ENCODE measurements around the gene MRPL2. TPM values are rescaled to one million over a fixed set of nuclear protein-coding genes. Genes with fewer than 3 reads are reported as not detected.

The MRPL2 gene
- total and polyA plus RNA-seq, 10 donors, result 11.0 to 53.9 (median 38.0) TPM

- intact Hi-C loops (cut with DNase I; ENCODE audit: low total_unique reads), result no loop called here
- WGBS, 5 donors, result 57 to 62% (median 61%) methylated on average over 6 of the region's 6 CpGs
Measured at GRCh38 chr6:43070028-43070632, 10.9 kb upstream of the MRPL2 start.

DNA sequence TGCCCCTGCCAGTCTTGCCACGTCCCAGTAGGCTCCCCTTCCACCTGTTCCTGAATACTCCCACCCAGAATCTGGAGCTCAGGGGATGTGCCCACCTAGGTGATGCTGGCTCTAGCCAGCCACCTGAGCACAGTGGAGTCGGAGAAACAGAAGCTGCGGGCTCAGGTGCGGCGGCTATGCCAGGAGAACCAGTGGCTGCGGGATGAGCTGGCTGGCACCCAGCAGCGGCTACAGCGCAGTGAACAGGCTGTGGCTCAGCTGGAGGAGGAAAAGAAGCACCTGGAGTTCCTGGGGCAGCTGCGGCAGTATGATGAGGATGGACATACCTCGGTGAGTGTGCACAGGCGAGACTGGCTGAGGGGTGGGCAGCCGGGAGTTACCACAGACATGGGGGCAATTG, 3.6 kb upstream of the MRPL2 start:
- DNase-seq, result no peak
- WGBS, 5 donors, result 90 to 95% (median 94%) methylated on average over 11 to 12 of the region's 12 CpGs
- intact Hi-C loops (cut with DNase I; ENCODE audit: low total_unique reads), result no loop called here

More at GRCh38 chr6:43070028-43070632, 10.9 kb upstream of the MRPL2 start:
- Histone ChIP-seq H3K4me3 (no peak overlapping the region), H3K36me3 (peaks cover 0 to 75% (median 30%) of the 10 kb centered on the region in 6 donors), H3K27ac (no peak overlapping the region), H3K4me1 (peaks cover 0 to 12% (median 3%) of the 10 kb centered on the region in 6 donors), H3K9me3 (no peaks in the 10 kb centered on the region), H3K27me3 (replicated peaks in 1 of 7) (peaks cover 0 to under 1% (median 0%) of the 10 kb centered on the region in 7 donors)
- no peak for DNase-seq
- TF ChIP-seq POLR2A (IDR thresholded peaks at IDR 0.05) (no peak), CTCF (IDR thresholded peaks at IDR 0.05 in 8 of 11, conservative IDR thresholded peaks at IDR 0.05 in 3 of 11) (peak in 7 of 11 experiments; percentile 13 to 45 (median 41))

GRCh38 chr6:43061861-43062260, 2.6 kb upstream of the MRPL2 start:
- Histone ChIP-seq H3K9me3 (no peaks in the 10 kb centered on the region), H3K36me3 (peaks cover 0 to 61% (median 29%) of the 10 kb centered on the region in 6 donors), H3K4me1 (peaks cover 19 to 47% (median 31%) of the 10 kb centered on the region in 6 donors), H3K27ac (no peak overlapping the region), H3K4me3 (no peak overlapping the region), H3K27me3 (replicated peaks in 1 of 7) (no peaks in the 10 kb centered on the region)
- TF ChIP-seq CTCF (IDR thresholded peaks at IDR 0.05 in 8 of 11, conservative IDR thresholded peaks at IDR 0.05 in 3 of 11) (no peak), POLR2A (IDR thresholded peaks at IDR 0.05) (no peak), POLR2AphosphoS5 (IDR thresholded peaks at IDR 0.05) (no peak)
- WGBS, 5 donors, result 71 to 87% (median 83%) methylated on average over 2 of the region's 2 CpGs
- intact Hi-C loops (cut with DNase I; ENCODE audit: low total_unique reads), result no loop called here
- no peak for DNase-seq

More for the DNA sequence above, 3.6 kb upstream of the MRPL2 start:
- Histone ChIP-seq H3K4me3 (no peak overlapping the region), H3K4me1 (peaks cover 19 to 37% (median 28%) of the 10 kb centered on the region in 6 donors), H3K27ac (no peak overlapping the region), H3K27me3 (replicated peaks in 1 of 7) (no peaks in the 10 kb centered on the region), H3K36me3 (peaks cover 0 to 58% (median 25%) of the 10 kb centered on the region in 6 donors), H3K9me3 (no peaks in the 10 kb centered on the region)
- TF ChIP-seq CTCF (IDR thresholded peaks at IDR 0.05 in 8 of 11, conservative IDR thresholded peaks at IDR 0.05 in 3 of 11), result no peak

GRCh38 chr6:43060755-43061633, 1.8 kb upstream of the MRPL2 start:
- Histone ChIP-seq H3K27ac (peak overlapping the region in 1 of 8 donors; percentile 90), H3K36me3 (peaks cover 0 to 61% (median 27%) of the 10 kb centered on the region in 6 donors), H3K27me3 (replicated peaks in 1 of 7) (no peaks in the 10 kb centered on the region), H3K9me3 (no peaks in the 10 kb centered on the region), H3K4me1 (peaks cover 19 to 52% (median 31%) of the 10 kb centered on the region in 6 donors), H3K4me3 (peak overlapping the region in 5 of 8 donors; percentile 76 to 99 (median 94))
- 86 to 94% (median 91%) methylated on average over 7 to 12 of the region's 12 CpGs for WGBS, 5 donors
- no peak for DNase-seq
- intact Hi-C loops (cut with DNase I; ENCODE audit: low total_unique reads), result no loop called here
- TF ChIP-seq POLR2A (IDR thresholded peaks at IDR 0.05), result no peak
